ENCODE measurements around the gene TMTC4. TPM values are rescaled to one million over a fixed set of nuclear protein-coding genes. Genes with fewer than 3 reads are reported as not detected.

Gene TMTC4
- total RNA-seq, 1 experiment from 2014 or later = 14.6 TPM

GRCh38 chr13:100602493-100603111 is 72.0 kb downstream of the TMTC4 start:
- ChIA-PET POLR2A (no interaction called here), CTCF (interaction anchor here (0.8 kb wide), 1 partner anchor 12 kb away, joined by 9 read pairs; no protein-coding TSS in a partner anchor)
- ATAC-seq = no peak
- no peaks in the 10 kb centered on the region for H3K27me3 ChIP-seq (ENCODE audit: control insufficient read depth, insufficient read depth, low read length)
- intact Hi-C loops (cut with micrococcal nuclease; ENCODE audit: unreplicated experiment) (no loop called here), in situ Hi-C loops (cut with HindIII; ENCODE audit: low pct_unique_long_range_greater_than_20kb, low sequenced_read_pairs) (no loop called here)
- no peaks in the 10 kb centered on the region for H3K9me3 ChIP-seq (ENCODE audit: control insufficient read depth, insufficient read depth, low read depth, low read length)
- H3K4me3 ChIP-seq (ENCODE audit: low read depth in 2 of 2, low read length in 2 of 2) = no peak overlapping the region
- no peak overlapping the region for H3K27ac ChIP-seq (ENCODE audit: low read length)
- no peaks in the 10 kb centered on the region for H3K4me1 ChIP-seq (ENCODE audit: control insufficient read depth, insufficient read depth, low read length)
- H3K36me3 ChIP-seq (ENCODE audit: control insufficient read depth, insufficient read depth, low read length) = no peaks in the 10 kb centered on the region
- TF ChIP-seq TCF7L2 (IDR thresholded peaks at IDR 0.05; ENCODE audit: low read depth, low read length) (no peak), SIN3A (IDR thresholded peaks at IDR 0.05; ENCODE audit: borderline replicate concordance, insufficient read depth, low read depth, low read length) (no peak), POLR2AphosphoS5 (IDR thresholded peaks at IDR 0.05; ENCODE audit: low read depth, low read length) (no peak), REST (IDR thresholded peaks at IDR 0.05; ENCODE audit: insufficient read depth in 1 of 2, low read depth in 2 of 2, low read length in 1 of 2) (no peak), CTCF (IDR thresholded peaks at IDR 0.05) (no peak)
- no TSS peak for BruUV-seq (replicated peaks)
- no peak for DNase-seq (ENCODE audit: low read depth, low spot score)

- POLR2A ChIA-PET = no interaction called here
- intact Hi-C loops (cut with micrococcal nuclease; ENCODE audit: unreplicated experiment) = no loop called here
- ATAC-seq = no peak
These were observed 72.9 kb downstream of the TMTC4 start for GRCh38 chr13:100601716-100602115.

GRCh38 chr13:100600915-100601314 is 73.7 kb downstream of the TMTC4 start:
- in situ Hi-C loops (cut with HindIII; ENCODE audit: low pct_unique_long_range_greater_than_20kb, low sequenced_read_pairs) = no loop called here

More at GRCh38 chr13:100601716-100602115, 72.9 kb downstream of the TMTC4 start:
- CTCF ChIA-PET = no interaction called here
- H3K4me1 ChIP-seq (ENCODE audit: control insufficient read depth, insufficient read depth, low read length) = no peaks in the 10 kb centered on the region
- no TSS peak for BruUV-seq (replicated peaks)
- no peaks in the 10 kb centered on the region for H3K27me3 ChIP-seq (ENCODE audit: control insufficient read depth, insufficient read depth, low read length)
- H3K4me3 ChIP-seq (ENCODE audit: low read depth in 2 of 2, low read length in 2 of 2) = no peak overlapping the region
- TF ChIP-seq SIN3A (IDR thresholded peaks at IDR 0.05; ENCODE audit: borderline replicate concordance, insufficient read depth, low read depth, low read length) = no peak
- H3K9me3 ChIP-seq (ENCODE audit: control insufficient read depth, insufficient read depth, low read depth, low read length) = no peaks in the 10 kb centered on the region
- H3K27ac ChIP-seq (ENCODE audit: low read length) = no peak overlapping the region
- H3K36me3 ChIP-seq (ENCODE audit: control insufficient read depth, insufficient read depth, low read length) = no peaks in the 10 kb centered on the region
- in situ Hi-C loops (cut with HindIII; ENCODE audit: low pct_unique_long_range_greater_than_20kb, low sequenced_read_pairs) = no loop called here
- no peak for DNase-seq (ENCODE audit: low read depth, low spot score)

More at GRCh38 chr13:100600915-100601314, 73.7 kb downstream of the TMTC4 start:
- H3K27me3 ChIP-seq (ENCODE audit: control insufficient read depth, insufficient read depth, low read length) = no peaks in the 10 kb centered on the region
- no peak overlapping the region for H3K27ac ChIP-seq (ENCODE audit: low read length)
- intact Hi-C loops (cut with micrococcal nuclease; ENCODE audit: unreplicated experiment) = no loop called here
- H3K36me3 ChIP-seq (ENCODE audit: control insufficient read depth, insufficient read depth, low read length) = no peaks in the 10 kb centered on the region
- BruUV-seq (replicated peaks) = no TSS peak
- H3K9me3 ChIP-seq (ENCODE audit: control insufficient read depth, insufficient read depth, low read depth, low read length) = no peaks in the 10 kb centered on the region
- CTCF ChIA-PET = no interaction called here
- H3K4me3 ChIP-seq (ENCODE audit: low read depth in 2 of 2, low read length in 2 of 2) = no peak overlapping the region
- POLR2A ChIA-PET = no interaction called here
- no peaks in the 10 kb centered on the region for H3K4me1 ChIP-seq (ENCODE audit: control insufficient read depth, insufficient read depth, low read length)
- no peak for DNase-seq (ENCODE audit: low read depth, low spot score)
- no peak for ATAC-seq
- TF ChIP-seq REST (IDR thresholded peaks at IDR 0.05; ENCODE audit: insufficient read depth in 1 of 2, low read depth in 2 of 2, low read length in 1 of 2) = no peak
- TF ChIP-seq SIN3A (IDR thresholded peaks at IDR 0.05; ENCODE audit: borderline replicate concordance, insufficient read depth, low read depth, low read length) = no peak
- TF ChIP-seq CTCF (IDR thresholded peaks at IDR 0.05) = no peak
- no peak for TF ChIP-seq TCF7L2 (IDR thresholded peaks at IDR 0.05; ENCODE audit: low read depth, low read length)
- TF ChIP-seq POLR2AphosphoS5 (IDR thresholded peaks at IDR 0.05; ENCODE audit: low read depth, low read length) = no peak
